Body of pancreas (tissue), 4 donors: ENCODE data around the gene GALNT17.

Experiments used
- POLR2A ChIP-seq, 3 donors: fragments of 450-650 bp; IDR thresholded peaks; one replicate each; pipeline ENCODE4 v1.6.1; 2016; ENCODE audit warnings: antibody characterized with exemption in 3 of 3, mild to moderate bottlenecking in 2 of 3
- TF ChIP-seq, protein P1 (sequence below), 7 experiments: fragments of 450-650 bp in 4 of 7; fragments of 200-600 bp in 3 of 7; sonication (generic) in 3 of 7; IDR thresholded peaks; one replicate each; pipeline ENCODE4 v1.5.1; 2016 to 2019; ENCODE audit warnings: antibody characterized with exemption in 7 of 7

DNA sequence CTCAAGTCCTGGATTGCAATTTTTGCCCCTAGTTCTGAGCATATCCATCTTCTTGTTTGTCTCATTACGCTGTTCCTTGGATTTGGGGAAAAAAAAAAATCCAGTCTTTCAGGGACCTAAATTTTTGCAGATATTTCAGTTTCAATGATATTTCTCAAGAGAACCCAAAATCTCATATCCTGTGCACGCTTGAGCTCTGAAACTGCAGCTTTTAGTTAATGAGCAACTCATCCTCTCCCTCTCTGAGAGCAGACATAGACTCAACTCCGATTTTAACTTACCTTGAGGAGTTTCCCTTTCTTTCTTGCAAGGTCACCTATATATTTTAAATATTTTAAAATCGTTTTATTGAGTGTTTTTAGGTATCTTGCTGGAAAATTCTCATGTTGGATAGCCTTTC lies 200.3 kb downstream of the GALNT17 start:
- TF ChIP-seq, protein P1, sequence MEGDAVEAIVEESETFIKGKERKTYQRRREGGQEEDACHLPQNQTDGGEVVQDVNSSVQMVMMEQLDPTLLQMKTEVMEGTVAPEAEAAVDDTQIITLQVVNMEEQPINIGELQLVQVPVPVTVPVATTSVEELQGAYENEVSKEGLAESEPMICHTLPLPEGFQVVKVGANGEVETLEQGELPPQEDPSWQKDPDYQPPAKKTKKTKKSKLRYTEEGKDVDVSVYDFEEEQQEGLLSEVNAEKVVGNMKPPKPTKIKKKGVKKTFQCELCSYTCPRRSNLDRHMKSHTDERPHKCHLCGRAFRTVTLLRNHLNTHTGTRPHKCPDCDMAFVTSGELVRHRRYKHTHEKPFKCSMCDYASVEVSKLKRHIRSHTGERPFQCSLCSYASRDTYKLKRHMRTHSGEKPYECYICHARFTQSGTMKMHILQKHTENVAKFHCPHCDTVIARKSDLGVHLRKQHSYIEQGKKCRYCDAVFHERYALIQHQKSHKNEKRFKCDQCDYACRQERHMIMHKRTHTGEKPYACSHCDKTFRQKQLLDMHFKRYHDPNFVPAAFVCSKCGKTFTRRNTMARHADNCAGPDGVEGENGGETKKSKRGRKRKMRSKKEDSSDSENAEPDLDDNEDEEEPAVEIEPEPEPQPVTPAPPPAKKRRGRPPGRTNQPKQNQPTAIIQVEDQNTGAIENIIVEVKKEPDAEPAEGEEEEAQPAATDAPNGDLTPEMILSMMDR (IDR thresholded peaks at IDR 0.05) = no peak
- no peak for TF ChIP-seq POLR2A (IDR thresholded peaks at IDR 0.05)
